SK-N-SH (cell line): Measurements from ENCODE around the gene NME5. TPM values are rescaled to one million over a fixed set of nuclear protein-coding genes. Genes with fewer than 3 reads are reported as not detected.

Experiments used
- CTCF ChIA-PET: fragments of 300-600, 350-600 bp; formaldehyde crosslinking; extraction: SDS; loops from one replicate; lab custom pipeline; 2021; lab: Yijun Ruan, JAX
- POLR2A ChIA-PET: fragments of 350-600 bp; sonication (Branson Sonifier 250); formaldehyde crosslinking; extraction: SDS; loops from one replicate; lab custom pipeline; 2020; ENCODE audit warnings: antibody characterized with exemption, inconsistent platforms; lab: Yijun Ruan, JAX
- DNase-seq: peaks from one replicate; pipeline ENCODE4 v3.0.0; 2012
- H2AFZ ChIP-seq: fragments of 200-600 bp; sonication (generic); 2 replicates; pipeline ENCODE4 v1.8.1; 2016; ENCODE audit warnings: antibody characterized with exemption, mild to moderate bottlenecking, low read depth
- H3F3A ChIP-seq: fragments of 200-600 bp; sonication (generic); replicated peaks from 2 replicates; pipeline ENCODE3; 2016; ENCODE audit warnings: antibody characterized with exemption, mild to moderate bottlenecking; ENCODE audit not compliant: insufficient read depth
- H3K27ac ChIP-seq, 2 experiments: fragments of 200-500 bp in 1 of 2; fragments of 200-600 bp in 1 of 2; sonication (Bioruptor generic) in 1 of 2; sonication (generic), shearing (Covaris generic) in 1 of 2; 2 replicates each; pipeline versions ENCODE4 v1.5.1 to v1.6.1; 2014 to 2016; ENCODE audit warnings: low read depth in 2 of 2, inconsistent platforms in 1 of 2, low read length in 1 of 2, mild to moderate bottlenecking in 1 of 2, mixed read lengths in 1 of 2
- H3K27me3 ChIP-seq: fragments of 200-600 bp; sonication (generic), shearing (Covaris generic); 2 replicates; pipeline ENCODE4 v1.6.1; 2016; ENCODE audit warnings: mixed run types; ENCODE audit not compliant: insufficient read depth
- H3K36me3 ChIP-seq, 2 experiments: fragments of 200-500 bp in 1 of 2; fragments of 200-600 bp in 1 of 2; sonication (Bioruptor generic) in 1 of 2; sonication (generic) in 1 of 2; replicated peaks in 1 of 2; 2 replicates each; pipeline versions ENCODE3 to v1.5.1; 2014 to 2016; ENCODE audit warnings: low read length in 1 of 2, mild to moderate bottlenecking in 1 of 2; ENCODE audit not compliant: insufficient read depth in 2 of 2, control insufficient read depth in 1 of 2
- H3K4me1 ChIP-seq, 2 experiments: fragments of 200-500 bp in 1 of 2; fragments of 200-600 bp in 1 of 2; sonication (Bioruptor generic) in 1 of 2; sonication (generic), shearing (Covaris generic) in 1 of 2; 2 replicates each; pipeline versions ENCODE4 v1.5.1 to v1.6.1; 2014 to 2016; ENCODE audit warnings: low read depth in 1 of 2, low read length in 1 of 2, mixed run types in 1 of 2; ENCODE audit not compliant: insufficient read depth in 2 of 2, control insufficient read depth in 1 of 2
- H3K4me2 ChIP-seq: fragments of 200-600 bp; sonication (generic), shearing (Covaris generic); 2 replicates; pipeline ENCODE4 v1.6.1; 2017; ENCODE audit warnings: mixed run types
- H3K4me3 ChIP-seq, 2 experiments: fragments of 200-500 bp in 1 of 2; fragments of 200-600 bp in 1 of 2; sonication (Bioruptor generic) in 1 of 2; sonication (generic), shearing (Covaris generic) in 1 of 2; 2 replicates each; pipeline versions ENCODE4 v1.5.1 to v1.8.1; 2014 to 2016; ENCODE audit warnings: low read depth in 2 of 2, inconsistent platforms in 1 of 2, low read length in 1 of 2, mild to moderate bottlenecking in 1 of 2, mixed read lengths in 1 of 2, moderate library complexity in 1 of 2
- H3K79me2 ChIP-seq: fragments of 200-600 bp; sonication (generic); 2 replicates; pipeline ENCODE4 v1.8.1; 2017; ENCODE audit warnings: mild to moderate bottlenecking; ENCODE audit not compliant: insufficient read depth
- H3K9ac ChIP-seq: fragments of 200-600 bp; sonication (generic); 2 replicates; pipeline ENCODE4 v1.6.1; 2017; ENCODE audit warnings: mixed run types
- H3K9me2 ChIP-seq: fragments of 200-600 bp; sonication (generic); 2 replicates; pipeline ENCODE4 v1.6.1; 2017; ENCODE audit warnings: mixed run types
- H3K9me3 ChIP-seq: fragments of 200-600 bp; sonication (generic); 2 replicates; pipeline ENCODE4 v1.6.1; 2017; ENCODE audit warnings: mixed run types, mild to moderate bottlenecking, moderate library complexity
- H4K20me1 ChIP-seq: fragments of 200-600 bp; sonication (generic); 2 replicates; pipeline ENCODE4 v1.6.1; 2017; ENCODE audit warnings: mild to moderate bottlenecking, mixed run types; ENCODE audit not compliant: insufficient read depth
- CTCF ChIP-seq: fragments of 200-600 bp; sonication (generic); IDR thresholded peaks from 2 replicates; pipeline ENCODE4 v1.6.1; 2017; ENCODE audit warnings: antibody characterized with exemption, mild to moderate bottlenecking, moderate library complexity
- EP300 ChIP-seq, 2 experiments: IDR thresholded peaks; 2 replicates each; pipeline versions ENCODE4 v1.4.0 to v1.6.1; 2012; ENCODE audit warnings: borderline replicate concordance in 1 of 2, low read depth in 1 of 2, low read length in 1 of 2
- FOSL2 ChIP-seq: IDR thresholded peaks from 2 replicates; pipeline ENCODE4 v1.4.0; 2012; ENCODE audit warnings: low read depth, mild to moderate bottlenecking, moderate library complexity, borderline replicate concordance
- FOXM1 ChIP-seq: IDR thresholded peaks from 2 replicates; pipeline ENCODE4 v1.4.0; 2012; ENCODE audit warnings: low read depth, mild to moderate bottlenecking
- GABPA ChIP-seq: IDR thresholded peaks from 2 replicates; pipeline ENCODE4 v1.4.0; 2012; ENCODE audit warnings: low read depth, mild to moderate bottlenecking
- GATA2 ChIP-seq: sonication (generic); formaldehyde crosslinking; IDR thresholded peaks from 2 replicates; pipeline ENCODE4 v1.5.0; 2020; ENCODE audit warnings: mild to moderate bottlenecking, missing genetic modification reagents
- IRF3 ChIP-seq: fragments of 150-350 bp; IDR thresholded peaks from 2 replicates; pipeline ENCODE4 v1.6.1; 2016; ENCODE audit warnings: mild to moderate bottlenecking, low read depth, low read length
- MEF2A ChIP-seq: IDR thresholded peaks from 2 replicates; pipeline ENCODE4 v1.4.0; 2012; ENCODE audit warnings: low read depth, borderline replicate concordance
- MXI1 ChIP-seq: IDR thresholded peaks from 2 replicates; pipeline ENCODE4 v1.6.1; 2012; ENCODE audit warnings: mild to moderate bottlenecking, low read depth, low read length, improper control_type of control experiment
- NFIC ChIP-seq: IDR thresholded peaks from 2 replicates; pipeline ENCODE4 v1.4.0; 2012; ENCODE audit warnings: borderline replicate concordance
- POLR2AphosphoS5 ChIP-seq: IDR thresholded peaks from 2 replicates; pipeline ENCODE4 v1.6.1; 2012; ENCODE audit warnings: low read depth, low read length
- RAD21 ChIP-seq: IDR thresholded peaks from 2 replicates; pipeline ENCODE4 v1.6.1; 2012; ENCODE audit warnings: mild to moderate bottlenecking, low read length
- RCOR1 ChIP-seq: fragments of 150-350 bp; IDR thresholded peaks from 2 replicates; pipeline ENCODE4 v1.6.1; 2017; ENCODE audit warnings: antibody characterized with exemption, low read length
- REST ChIP-seq: IDR thresholded peaks from 2 replicates; pipeline ENCODE4 v1.6.1; 2012; ENCODE audit warnings: mild to moderate bottlenecking, low read depth, low read length, moderate library complexity
- RFX5 ChIP-seq: IDR thresholded peaks from 2 replicates; pipeline ENCODE4 v1.6.1; 2012; ENCODE audit warnings: mild to moderate bottlenecking, improper control_type of control experiment, low read length
- SIN3A ChIP-seq: IDR thresholded peaks from 2 replicates; pipeline ENCODE4 v1.6.1; 2012; ENCODE audit warnings: low read depth, mild to moderate bottlenecking, low read length, moderate library complexity, borderline replicate concordance
- TCF12 ChIP-seq: IDR thresholded peaks from 2 replicates; pipeline ENCODE4 v1.4.0; 2012
- TEAD4 ChIP-seq: IDR thresholded peaks from 2 replicates; pipeline ENCODE4 v1.4.0; 2012; ENCODE audit warnings: mild to moderate bottlenecking, borderline replicate concordance; ENCODE audit not compliant: insufficient read depth
- YY1 ChIP-seq: IDR thresholded peaks from 2 replicates; pipeline ENCODE4 v1.4.0; 2012; ENCODE audit warnings: low read depth, mild to moderate bottlenecking
- ZBTB33 ChIP-seq: IDR thresholded peaks from 2 replicates; pipeline ENCODE4 v1.4.0; 2012; ENCODE audit warnings: low read depth, borderline replicate concordance
- WGBS: methylation state at CpG from one replicate; pipeline ENCODE4 v1.1.6; 2017; ENCODE audit warnings: low lambda C conversion rate; 5-methylcytosine and 5-hydroxymethylcytosine counted together
- polyA plus RNA-seq, 3 experiments: library from polyadenylated mRNA; depleted of rRNA; stranded (reverse); fragments of >200 nt; gene quantifications; 2 replicates each; pipeline ENCODE4 v1.2.3, GENCODE V29; 2012

Gene NME5
- polyA plus RNA-seq, 1 of the 3 experiments (the other 2 are of a cell fraction), result 3.7 TPM

GRCh38 chr5:138105709-138106108 is 33.5 kb downstream of the NME5 start:
- Histone ChIP-seq H2AFZ (no peak overlapping the region), H3F3A (peaks cover 7% of the 10 kb centered on the region), H3K9me3 (no peaks in the 10 kb centered on the region), H4K20me1 (no peaks in the 10 kb centered on the region), H3K27ac (no peak overlapping the region)
- no peak for TF ChIP-seq FOXM1
- no peak for TF ChIP-seq RAD21
- no peak for TF ChIP-seq FOSL2
- TF ChIP-seq GATA2 (CRISPR knock-in tag), result no peak
- no peak for TF ChIP-seq EP300 (IDR thresholded peaks at IDR 0.05; ENCODE audit: borderline replicate concordance in 1 of 2, low read depth in 1 of 2, low read length in 1 of 2)
- TF ChIP-seq POLR2AphosphoS5, result no peak
- no peak for TF ChIP-seq RFX5
- no peak for TF ChIP-seq REST
- no peak for TF ChIP-seq ZBTB33
- no peak for TF ChIP-seq GABPA
- TF ChIP-seq RCOR1, result no peak
- TF ChIP-seq SIN3A, result no peak
- TF ChIP-seq MEF2A, result no peak
- no peak for TF ChIP-seq TCF12
- TF ChIP-seq MXI1, result no peak
- no peak for TF ChIP-seq NFIC
- TF ChIP-seq YY1, result no peak
- TF ChIP-seq CTCF, result no peak
- no peak for TF ChIP-seq TEAD4
- TF ChIP-seq IRF3, result no peak
- TF ChIP-seq, all 33 proteins: peak for 0
- H3K36me3 ChIP-seq, result no peaks in the 10 kb centered on the region
- no peaks in the 10 kb centered on the region for H3K4me1 ChIP-seq
- H3K9ac ChIP-seq, result no peak overlapping the region
- H3K4me3 ChIP-seq, result no peak overlapping the region
- no peaks in the 10 kb centered on the region for H3K79me2 ChIP-seq
- 85% methylated on average over 6 of the region's 6 CpGs for WGBS
- no peak overlapping the region for H3K4me2 ChIP-seq
- H3K27me3 ChIP-seq, result peaks cover 5% of the 10 kb centered on the region; the same call in 1 of the 2 replicates
- H3K9me2 ChIP-seq, result no peaks in the 10 kb centered on the region
- POLR2A ChIA-PET, result no interaction called here
- no peak for DNase-seq
- CTCF ChIA-PET, result interaction anchor here (1.4 kb wide), 1 partner anchor 70 kb away, joined by 3 read pairs; no protein-coding TSS in a partner anchor
